Gastroesophageal sphincter (tissue), 3 donors: ENCODE results near the gene DHX34.

Experiments
- CTCF ChIP-seq, 4 experiments: fragments of 200-600 bp in 2 of 4; fragments of 450-650 bp in 2 of 4; sonication (generic) in 1 of 4; IDR thresholded peaks; one replicate each; pipeline ENCODE4 v1.5.1; 2017 to 2019; ENCODE audit warnings: antibody characterized with exemption in 4 of 4, mild to moderate bottlenecking in 2 of 4, moderate library complexity in 2 of 4
- EP300 ChIP-seq: sonication (generic); formaldehyde crosslinking; IDR thresholded peaks from one replicate; pipeline ENCODE4 v1.6.1; 2017; ENCODE audit warnings: antibody characterized with exemption, mild to moderate bottlenecking
- POLR2A ChIP-seq, 2 donors: fragments of 450-650 bp; IDR thresholded peaks; one replicate each; pipeline ENCODE4 v1.6.1; 2017; ENCODE audit warnings: antibody characterized with exemption in 2 of 2, mild to moderate bottlenecking in 2 of 2, moderate library complexity in 1 of 2
- POLR2AphosphoS5 ChIP-seq: sonication (generic); formaldehyde crosslinking; IDR thresholded peaks from one replicate; pipeline ENCODE4 v1.6.1; 2017; ENCODE audit warnings: antibody characterized with exemption

GRCh38 chr19:47323872-47324271, 25.2 kb upstream of the DHX34 start:
- no peak for TF ChIP-seq CTCF (IDR thresholded peaks at IDR 0.05)
- TF ChIP-seq EP300: no peak
- no peak for TF ChIP-seq POLR2A (IDR thresholded peaks at IDR 0.05)
- no peak for TF ChIP-seq POLR2AphosphoS5
